HepG2 (cell line): ENCODE data around the gene MRPS14. TPM values are rescaled to one million over a fixed set of nuclear protein-coding genes. Genes with fewer than 3 reads are reported as not detected.

ENCODE experiments used
- ATAC-seq: fragments of 200-7000 bp; cut with Tn5 transposase; 3 replicates; pipeline ENCODE4 v1.9.1; 2020; ENCODE audit warnings: mild to moderate bottlenecking, moderate library complexity
- BruUV-seq: library from RNA; stranded (reverse); fragments of 400-500 nt; replicated peaks from 2 replicates; lab custom pipeline; 2021; lab: Mats Ljungman, UMichigan
- CTCF ChIA-PET: fragments of 300-600 bp; formaldehyde crosslinking; extraction: SDS; loops from one replicate; lab custom pipeline; 2021; ENCODE audit warnings: low total read pairs, inconsistent platforms, low intra/inter-chr PET ratio; lab: Yijun Ruan, JAX
- POLR2A ChIA-PET: fragments of 350-600 bp; sonication (Branson Sonifier 250); formaldehyde crosslinking; loops from one replicate; lab custom pipeline; 2020; ENCODE audit warnings: antibody characterized with exemption, inconsistent platforms; lab: Yijun Ruan, JAX
- DNase-seq: peaks from one replicate; pipeline ENCODE4 v3.0.0-alpha.2; 2015; ENCODE audit warnings: low spot score
- FAIRE-seq: peaks from 3 replicates; lab custom pipeline; 2011; peaks lifted over from hg19 to GRCh38; lab: Jason Lieb, UNC
- H2AFZ ChIP-seq: one replicate; pipeline ENCODE4 v1.6.1; 2011; ENCODE audit warnings: low read length, inconsistent platforms
- H3K27ac ChIP-seq: fragments of 300-600 bp; 3 replicates; pipeline ENCODE4 v1.8.0; 2011; ENCODE audit warnings: mixed run types, mild to moderate bottlenecking, mixed read lengths, low read length, inconsistent platforms; ENCODE audit not compliant: insufficient read depth; ENCODE audit errors: extremely low read length
- H3K27me3 ChIP-seq, 2 experiments: fragments of 200-600 bp in 1 of 2; 2 replicates in 1 of 2; 3 replicates in 1 of 2; pipeline versions ENCODE4 v1.6.0 to v1.8.0; 2011; ENCODE audit warnings: low read length in 2 of 2, mild to moderate bottlenecking in 2 of 2, moderate library complexity in 2 of 2, inconsistent platforms in 1 of 2; ENCODE audit not compliant: insufficient read depth in 2 of 2, control insufficient read depth in 1 of 2
- H3K36me3 ChIP-seq, 2 experiments: fragments of 200-600 bp in 1 of 2; replicated peaks in 1 of 2; 2 replicates in 1 of 2; 3 replicates in 1 of 2; pipeline versions ENCODE4 v1.5.1 to v1.8.0; 2011; ENCODE audit warnings: low read length in 2 of 2, inconsistent platforms in 1 of 2; ENCODE audit not compliant: insufficient read depth in 2 of 2, control insufficient read depth in 1 of 2
- H3K4me1 ChIP-seq: 2 replicates; pipeline ENCODE4 v1.5.1; 2012; ENCODE audit warnings: low read length, inconsistent platforms; ENCODE audit not compliant: insufficient read depth
- H3K4me2 ChIP-seq: 2 replicates; pipeline ENCODE4 v1.6.0; 2011; ENCODE audit warnings: low read depth, low read length, inconsistent platforms
- H3K4me3 ChIP-seq, 3 experiments: fragments of 200-600 bp in 1 of 3; sonication (generic), shearing (Covaris generic) in 1 of 3; replicated peaks in 1 of 3; 2 replicates each; pipeline ENCODE4 v1.5.1; 2011 to 2016; ENCODE audit warnings: low read length in 3 of 3, inconsistent platforms in 2 of 3, low read depth in 2 of 3, mild to moderate bottlenecking in 2 of 3, control low read depth in 1 of 3, mixed read lengths in 1 of 3; ENCODE audit not compliant: insufficient read depth in 1 of 3
- H3K79me2 ChIP-seq: one replicate; pipeline ENCODE4 v1.6.1; 2011; ENCODE audit warnings: low read length, inconsistent platforms; ENCODE audit not compliant: insufficient read depth
- H3K9ac ChIP-seq: 2 replicates; pipeline ENCODE4 v1.6.0; 2011; ENCODE audit warnings: mild to moderate bottlenecking, low read depth, low read length, inconsistent platforms; ENCODE audit not compliant: insufficient read depth
- H3K9me3 ChIP-seq: 2 replicates; pipeline ENCODE4 v1.5.1; 2012; ENCODE audit warnings: mild to moderate bottlenecking, low read length
- H4K20me1 ChIP-seq: 2 replicates; pipeline ENCODE4 v1.6.0; 2011; ENCODE audit warnings: inconsistent platforms, mild to moderate bottlenecking, low read length, moderate library complexity; ENCODE audit not compliant: insufficient read depth
- ATF6 ChIP-seq: sonication (generic); formaldehyde crosslinking; conservative IDR thresholded peaks from 2 replicates; pipeline ENCODE4 v1.4.0; 2020; ENCODE audit warnings: missing genetic modification reagents
- FOXA1 ChIP-seq, 2 experiments: fragments of 450-650 bp in 1 of 2; sonication (generic) in 1 of 2; formaldehyde crosslinking in 1 of 2; IDR thresholded peaks; 2 replicates each; pipeline versions ENCODE4 v1.4.0 to v1.6.1; 2016 to 2020; ENCODE audit warnings: missing genetic modification reagents in 1 of 2
- GPN1 ChIP-seq: sonication (generic); formaldehyde crosslinking; IDR thresholded peaks from 2 replicates; pipeline ENCODE4 v1.5.1; 2020; ENCODE audit warnings: missing genetic modification reagents, borderline replicate concordance
- HDAC2 ChIP-seq: sonication (generic); formaldehyde crosslinking; IDR thresholded peaks from 2 replicates; pipeline ENCODE4 v1.4.0; 2020; ENCODE audit warnings: missing genetic modification reagents
- HOXA7 ChIP-seq: sonication (generic); formaldehyde crosslinking; IDR thresholded peaks from 2 replicates; pipeline ENCODE4 v1.8.1; 2022; ENCODE audit warnings: mild to moderate bottlenecking, missing genetic modification reagents, moderate library complexity
- NR2C2 ChIP-seq: sonication (generic); formaldehyde crosslinking; IDR thresholded peaks from 2 replicates; pipeline ENCODE4 v1.4.0; 2020; ENCODE audit warnings: missing genetic modification reagents, mild to moderate bottlenecking, moderate library complexity, borderline replicate concordance
- PRPF4 ChIP-seq: fragments of 200-400 bp; formaldehyde crosslinking; IDR thresholded peaks from 2 replicates; pipeline ENCODE4 v1.6.1; 2016; ENCODE audit warnings: low read length, low read depth; ENCODE audit not compliant: poor library complexity, severe bottlenecking
- SIX4 ChIP-seq: sonication (generic); formaldehyde crosslinking; IDR thresholded peaks from 2 replicates; pipeline ENCODE4 v1.4.0; 2020; ENCODE audit warnings: missing genetic modification reagents
- ZFP82 ChIP-seq: sonication (generic); formaldehyde crosslinking; IDR thresholded peaks from 2 replicates; pipeline ENCODE4 v1.5.1; 2020; ENCODE audit warnings: mild to moderate bottlenecking, missing genetic modification reagents, borderline replicate concordance
- ZIK1 ChIP-seq: sonication (generic); formaldehyde crosslinking; IDR thresholded peaks from 2 replicates; pipeline ENCODE4 v1.5.0; 2020; ENCODE audit warnings: mild to moderate bottlenecking, low read depth, missing genetic modification reagents, borderline replicate concordance
- ZNF550 ChIP-seq: sonication (generic); formaldehyde crosslinking; IDR thresholded peaks from 2 replicates; pipeline ENCODE4 v1.4.0; 2020; ENCODE audit warnings: mild to moderate bottlenecking, missing genetic modification reagents, borderline replicate concordance
- ZNF564 ChIP-seq: sonication (generic); formaldehyde crosslinking; IDR thresholded peaks from 2 replicates; pipeline ENCODE4 v1.8.1; 2023; ENCODE audit warnings: mild to moderate bottlenecking, missing genetic modification reagents
- WGBS: methylation state at CpG from one replicate; pipeline ENCODE4 v1.1.6; 2017; ENCODE audit warnings: low lambda C conversion rate; 5-methylcytosine and 5-hydroxymethylcytosine counted together
- in situ Hi-C: cut with HindIII; loops from 2 replicates; pipeline ENCODE4 v1.10.0; 2017; ENCODE audit warnings: low pct_unique_long_range_greater_than_20kb; ENCODE audit not compliant: extremely low pct_ligation_motif_present
- intact Hi-C: fragments of 100-400 bp; cut with micrococcal nuclease; formaldehyde crosslinking; loops from one replicate; pipeline ENCODE4 v1.10.0; 2022; ENCODE audit not compliant: unreplicated experiment
- polyA plus RNA-seq, 8 experiments: library from polyadenylated mRNA; depleted of rRNA in 3 of 8; stranded (reverse) in 7 of 8; unstranded in 1 of 8; fragments of >200 nt; fragmentation: Illumina TruSeq in 4 of 8; extraction: Trizol in 4 of 8; gene quantifications; 2 replicates each; pipeline versions ENCODE4 v1.2.1 to v1.2.3, GENCODE V29; 2011 to 2016; ENCODE audit warnings: low read depth in 4 of 8, missing spikeins in 1 of 8, mixed read lengths in 1 of 8; ENCODE audit not compliant: insufficient read depth in 1 of 8
- total RNA-seq, 5 experiments: library from RNA; depleted of rRNA; stranded (reverse); fragments of >200 nt; fragmentation: Illumina TruSeq; extraction: Trizol; gene quantifications; 2 replicates each; pipeline ENCODE4 v1.2.3, GENCODE V29; 2016; ENCODE audit warnings: low read depth in 1 of 5

MRPS14 gene
- total and polyA plus RNA-seq, 2 of the 13 experiments (the other 11 are each of a cell fraction or from before 2014, with no cell fraction given): 36.6 to 43.2 TPM

- Histone ChIP-seq H3K79me2 (no peaks in the 10 kb centered on the region), H3K27me3 (no peaks in the 10 kb centered on the region), H3K36me3 (no peaks in the 10 kb centered on the region), H3K27ac (no peak overlapping the region), H3K4me1 (no peaks in the 10 kb centered on the region), H4K20me1 (no peaks in the 10 kb centered on the region), H3K9ac (no peak overlapping the region), H3K9me3 (no peaks in the 10 kb centered on the region), H3K4me3 (no peak overlapping the region), H3K4me2 (no peak overlapping the region), H2AFZ (no peak overlapping the region)
- 89% methylated on average over 4 of the region's 4 CpGs for WGBS
- TF ChIP-seq SIX4 (CRISPR knock-in tag) (no peak), GPN1 (CRISPR knock-in tag) (no peak), FOXA1 (IDR thresholded peaks at IDR 0.05) (no peak), FOXA1 (CRISPR knock-in tag; IDR thresholded peaks at IDR 0.05) (no peak), HDAC2 (no peak), ZNF550 (CRISPR knock-in tag) (no peak), ZIK1 (CRISPR knock-in tag) (no peak), ZFP82 (CRISPR knock-in tag) (no peak), ZNF564 (CRISPR knock-in tag) (no peak), HOXA7 (CRISPR knock-in tag) (no peak), PRPF4 (no peak), ATF6 (CRISPR knock-in tag) (no peak), NR2C2 (CRISPR knock-in tag) (no peak)
- in situ Hi-C loops (loop anchor here (25.0 kb wide), 1 partner anchor 714 kb away; no protein-coding TSS in a partner anchor), intact Hi-C loops (no loop called here)
- POLR2A ChIA-PET: no interaction called here
- no peak for ATAC-seq
- no peak for DNase-seq
- FAIRE-seq: no peak
- BruUV-seq: no TSS peak
- CTCF ChIA-PET: no interaction called here
These were observed 46.7 kb downstream of the MRPS14 start for GRCh38 chr1:174976436-174977108.
